ENCODE data around the gene WDR70. TPM values are rescaled to one million over a fixed set of nuclear protein-coding genes. Genes with fewer than 3 reads are reported as not detected.

WDR70 gene
- total RNA-seq, 4 donors from 2014 or later = 30.3 to 33.6 (median 32.6) TPM

DNA sequence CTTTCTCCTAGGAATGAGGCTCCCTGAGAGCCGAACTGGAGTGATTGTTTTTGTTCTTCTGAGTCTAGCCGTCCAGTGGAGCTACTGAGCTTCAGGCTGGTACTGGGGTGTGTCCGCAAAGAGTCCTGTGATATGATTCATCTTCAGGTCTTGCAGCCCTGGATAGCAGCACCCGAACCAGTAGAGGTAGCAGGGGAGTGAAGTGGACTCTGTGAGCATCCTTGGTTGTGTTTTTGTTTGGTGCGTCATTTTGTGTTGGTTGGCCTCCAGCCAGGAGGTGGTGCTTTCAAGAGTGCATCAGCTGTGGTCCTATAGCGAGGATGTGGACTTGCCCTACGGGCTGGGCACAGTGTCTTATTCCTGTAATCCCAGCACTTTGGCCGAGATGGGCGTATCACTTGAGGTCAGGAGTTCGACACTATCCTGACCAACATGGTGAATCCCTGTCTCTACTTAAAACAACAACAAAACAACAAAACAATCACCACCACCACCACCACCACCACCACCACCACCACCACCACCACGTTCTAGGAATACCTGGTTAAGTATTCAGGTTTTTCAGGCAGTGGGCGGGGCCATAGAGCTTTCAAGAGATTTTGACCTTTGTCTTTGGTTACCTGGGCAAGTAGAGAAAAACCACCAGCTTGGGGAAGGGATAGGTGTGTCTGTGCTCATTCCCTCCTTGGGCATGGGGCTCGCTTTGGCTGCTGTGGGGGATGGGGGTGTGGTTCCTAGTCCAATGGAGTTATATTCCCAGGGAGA lies 154.0 kb downstream of the WDR70 start:
- TF ChIP-seq, protein P1, sequence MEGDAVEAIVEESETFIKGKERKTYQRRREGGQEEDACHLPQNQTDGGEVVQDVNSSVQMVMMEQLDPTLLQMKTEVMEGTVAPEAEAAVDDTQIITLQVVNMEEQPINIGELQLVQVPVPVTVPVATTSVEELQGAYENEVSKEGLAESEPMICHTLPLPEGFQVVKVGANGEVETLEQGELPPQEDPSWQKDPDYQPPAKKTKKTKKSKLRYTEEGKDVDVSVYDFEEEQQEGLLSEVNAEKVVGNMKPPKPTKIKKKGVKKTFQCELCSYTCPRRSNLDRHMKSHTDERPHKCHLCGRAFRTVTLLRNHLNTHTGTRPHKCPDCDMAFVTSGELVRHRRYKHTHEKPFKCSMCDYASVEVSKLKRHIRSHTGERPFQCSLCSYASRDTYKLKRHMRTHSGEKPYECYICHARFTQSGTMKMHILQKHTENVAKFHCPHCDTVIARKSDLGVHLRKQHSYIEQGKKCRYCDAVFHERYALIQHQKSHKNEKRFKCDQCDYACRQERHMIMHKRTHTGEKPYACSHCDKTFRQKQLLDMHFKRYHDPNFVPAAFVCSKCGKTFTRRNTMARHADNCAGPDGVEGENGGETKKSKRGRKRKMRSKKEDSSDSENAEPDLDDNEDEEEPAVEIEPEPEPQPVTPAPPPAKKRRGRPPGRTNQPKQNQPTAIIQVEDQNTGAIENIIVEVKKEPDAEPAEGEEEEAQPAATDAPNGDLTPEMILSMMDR (IDR thresholded peaks at IDR 0.05; ENCODE audit: low read depth) = no peak

GRCh38 chr5:37533851-37534250 lies 154.7 kb downstream of the WDR70 start:
- TF ChIP-seq, protein P1 (IDR thresholded peaks at IDR 0.05; ENCODE audit: low read depth) = no peak

GRCh38 chr5:37539459-37539858 lies 160.3 kb downstream of the WDR70 start:
- TF ChIP-seq, protein P1 (IDR thresholded peaks at IDR 0.05; ENCODE audit: low read depth) = no peak

DNA sequence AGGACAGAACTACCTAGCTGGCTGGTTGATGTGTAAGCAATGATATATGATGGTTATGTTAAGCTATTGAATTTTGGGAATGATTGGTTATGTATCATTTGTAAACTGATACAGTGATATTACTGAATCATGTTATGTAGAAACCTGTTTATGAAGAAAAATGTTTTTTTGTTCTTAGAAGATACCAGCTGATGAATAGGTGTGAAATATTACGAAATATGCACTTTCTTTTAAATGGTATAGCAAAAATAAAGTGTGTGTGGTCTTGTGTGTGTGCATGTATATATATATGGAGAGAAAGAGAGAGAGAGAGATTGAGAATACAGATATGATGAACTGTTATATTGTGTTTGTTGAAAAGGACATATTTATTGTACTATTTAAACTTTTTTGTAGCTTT lies 164.1 kb downstream of the WDR70 start:
- TF ChIP-seq, protein P1 (IDR thresholded peaks at IDR 0.05; ENCODE audit: low read depth) = no peak

DNA sequence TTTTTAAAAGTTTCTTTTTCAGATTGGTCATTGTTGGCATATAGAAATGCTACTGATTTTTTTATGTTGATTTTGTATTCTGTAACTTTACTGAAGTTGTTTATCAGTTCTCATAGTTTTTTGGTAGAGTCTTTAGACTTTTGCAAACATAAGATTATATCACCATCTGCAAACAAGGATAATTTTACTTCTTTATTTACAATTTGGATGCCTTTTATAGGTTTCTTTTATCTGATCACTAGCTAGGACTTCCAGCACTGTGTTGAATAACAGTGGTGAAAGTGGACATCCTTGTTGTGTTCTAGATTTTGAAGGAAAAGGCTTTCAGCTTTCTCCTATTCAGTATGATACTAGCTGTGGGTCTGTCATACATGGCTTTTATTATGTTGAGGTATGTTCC lies 170.3 kb downstream of the WDR70 start:
- TF ChIP-seq, protein P1 (IDR thresholded peaks at IDR 0.05; ENCODE audit: low read depth) = no peak

GRCh38 chr5:37552161-37552560 lies 173.0 kb downstream of the WDR70 start:
- TF ChIP-seq, protein P1 (IDR thresholded peaks at IDR 0.05; ENCODE audit: low read depth) = no peak

- TF ChIP-seq, protein P1 (IDR thresholded peaks at IDR 0.05; ENCODE audit: low read depth) = no peak
Observed at GRCh38 chr5:37552770-37553719, 173.9 kb downstream of the WDR70 start.

All from subcutaneous adipose tissue (tissue), 4 donors.